ENCODE data around the gene MACROD1. TPM values are rescaled to one million over a fixed set of nuclear protein-coding genes. Genes with fewer than 3 reads are reported as not detected.
A peak's percentile ranks its signal among the peaks of the same experiment; 100 is the strongest.

Gene MACROD1
- total and polyA plus RNA-seq, 9 of the 15 experiments (the other 6 are each of a cell fraction or from before 2014, with no cell fraction given): 1.1 to 60.0 (median 26.4) TPM

- TF ChIP-seq ZNF639 (CRISPR knock-in tag; conservative IDR thresholded peaks at IDR 0.05 in 1 of 2, IDR thresholded peaks at IDR 0.05 in 1 of 2) (0 out of 4 replicates have a peak, but pooled peaks of 1 of the 2 experiments have one; percentile 57), ZNF395 (CRISPR knock-in tag; IDR thresholded peaks at IDR 0.05) (0 out of 2 replicates have a peak, but pooled peaks have one; percentile 21), HNRNPL (IDR thresholded peaks at IDR 0.05; ENCODE audit: low read depth, low read length) (no peak), ZNF592 (IDR thresholded peaks at IDR 0.05) (peak; percentile 13; the same call in 1 of the 2 replicates), USF1 (CRISPR knock-in tag; IDR thresholded peaks at IDR 0.05) (0 out of 2 replicates have a peak, but pooled peaks have one; percentile 6), E2F6 (IDR thresholded peaks at IDR 0.05; ENCODE audit: borderline replicate concordance in 1 of 2, extremely low read depth in 1 of 2, insufficient read depth in 1 of 2, insufficient read length in 1 of 2, low read depth in 1 of 2, low read length in 1 of 2, poor library complexity in 1 of 2, severe bottlenecking in 1 of 2) (peak in 1 of 2 experiments; percentile 62), SIN3A (IDR thresholded peaks at IDR 0.05; ENCODE audit: borderline replicate concordance in 2 of 2, control insufficient read depth in 1 of 2, low read depth in 2 of 2, low read length in 2 of 2) (peak in 1 of 2 experiments; percentile 58; a peak in 1 of 4 replicates), ZBTB11 (CRISPR knock-in tag; IDR thresholded peaks at IDR 0.05) (peak in 1 of 3 experiments; percentile 28; a peak in 1 of 6 replicates), ZNF511 (CRISPR knock-in tag; IDR thresholded peaks at IDR 0.05) (peak; percentile 18; the same call in 1 of the 2 replicates)
Observed at GRCh38 chr11:63985812-63986155, 180.1 kb downstream of the MACROD1 start (continued).
